Mesodermal cell (in vitro differentiated cells): ENCODE data around the gene PAOX.

Experiments used
- H3K27ac ChIP-seq: 2 replicates; pipeline ENCODE4 v1.7.0; 2013; ENCODE audit warnings: mild to moderate bottlenecking, low read depth, low read length, moderate library complexity; ENCODE audit not compliant: severe bottlenecking
- H3K36me3 ChIP-seq: 2 replicates; pipeline ENCODE4 v1.7.1; 2013; ENCODE audit warnings: mild to moderate bottlenecking, low read length, moderate library complexity; ENCODE audit not compliant: control insufficient read depth, insufficient read depth
- H3K4me1 ChIP-seq: one replicate; pipeline ENCODE4 v1.7.1; 2013; ENCODE audit warnings: mild to moderate bottlenecking, low read length; ENCODE audit not compliant: insufficient read depth, control insufficient read depth, poor library complexity, severe bottlenecking
- H3K4me3 ChIP-seq: 2 replicates; pipeline ENCODE4 v1.7.0; 2013; ENCODE audit warnings: low read length, control low read depth, mild to moderate bottlenecking; ENCODE audit not compliant: insufficient read depth, poor library complexity, severe bottlenecking; ENCODE audit errors: extremely low read depth
- H3K9me3 ChIP-seq: 2 replicates; pipeline ENCODE4 v1.7.1; 2013; ENCODE audit warnings: mild to moderate bottlenecking, low read length, moderate library complexity; ENCODE audit not compliant: control insufficient read depth
- WGBS, 2 experiments: methylation state at CpG; one replicate each; pipeline ENCODE4 v1.1.5; 2013; ENCODE audit warnings: missing lambda C conversion rate in 2 of 2; ENCODE audit not compliant: insufficient coverage in 2 of 2; 5-methylcytosine and 5-hydroxymethylcytosine counted together

PAOX gene

GRCh38 chr10:133388973-133389818 lies 10.1 kb downstream of the PAOX start:
- Histone ChIP-seq H3K9me3 (no peaks in the 10 kb centered on the region), H3K27ac (no peak overlapping the region), H3K4me1 (no peaks in the 10 kb centered on the region), H3K4me3 (no peak overlapping the region), H3K36me3 (peaks cover 12% of the 10 kb centered on the region)
- 95% methylated on average over 32 to 37 of the region's 39 CpGs for WGBS, 2 experiments

DNA sequence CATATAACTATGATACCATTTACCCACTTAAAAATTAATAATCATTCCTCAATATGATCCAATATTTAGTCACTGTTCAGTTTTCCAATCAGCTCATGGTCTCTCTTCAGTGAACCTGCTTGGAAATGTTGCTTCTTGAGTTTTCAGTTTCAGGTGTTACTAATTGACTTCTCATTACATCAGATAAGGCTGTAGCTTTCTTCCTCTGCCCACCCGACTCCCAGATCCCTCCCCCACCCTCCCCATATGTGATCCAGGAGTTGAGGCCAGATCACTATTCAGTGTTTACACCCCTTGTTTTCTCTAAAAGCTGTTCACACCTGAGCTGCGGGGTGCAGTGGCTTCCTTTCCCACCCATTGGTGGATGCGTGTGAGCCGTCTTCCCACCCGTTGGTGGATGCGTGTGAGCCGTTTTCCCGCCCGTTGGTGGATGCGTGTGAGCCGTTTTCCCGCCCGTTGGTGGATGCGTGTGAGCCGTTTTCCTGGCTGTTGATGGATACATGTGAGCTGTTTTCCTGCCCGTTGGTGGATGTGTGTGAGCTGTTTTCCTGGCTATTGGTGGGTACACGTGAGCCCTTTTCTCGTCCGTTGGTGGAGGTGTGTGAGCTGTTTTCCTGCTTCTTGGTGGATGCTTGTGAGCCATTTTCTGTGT lies 11.7 kb downstream of the PAOX start:
- Histone ChIP-seq H3K9me3 (no peaks in the 10 kb centered on the region), H3K4me3 (no peak overlapping the region), H3K27ac (no peak overlapping the region), H3K36me3 (peaks cover 10% of the 10 kb centered on the region), H3K4me1 (peaks cover 11% of the 10 kb centered on the region)
- 86 to 95% methylated on average over 15 to 17 of the region's 19 CpGs for WGBS, 2 experiments

DNA sequence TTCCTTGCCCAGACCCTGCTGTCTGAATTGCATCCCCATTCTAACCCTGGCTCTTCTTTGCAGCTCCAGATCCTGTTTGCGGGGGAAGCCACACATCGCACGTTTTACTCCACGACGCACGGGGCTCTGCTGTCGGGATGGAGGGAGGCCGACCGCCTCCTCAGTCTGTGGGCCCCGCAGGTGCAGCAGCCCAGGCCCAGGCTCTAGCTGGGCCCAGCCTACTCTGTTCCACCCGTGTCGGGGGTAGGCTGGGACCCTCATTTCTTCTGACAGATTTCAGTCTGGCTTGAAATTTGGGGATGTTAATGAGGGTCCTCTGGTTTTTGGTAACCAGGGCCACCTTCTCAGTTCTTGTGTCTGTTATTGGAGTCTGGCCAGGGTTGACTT lies 12.2 kb downstream of the PAOX start:
- Histone ChIP-seq H3K9me3 (no peaks in the 10 kb centered on the region), H3K4me3 (no peak overlapping the region), H3K36me3 (peaks cover 15% of the 10 kb centered on the region), H3K27ac (no peak overlapping the region), H3K4me1 (peaks cover 12% of the 10 kb centered on the region)
- 95 to 96% methylated on average over 11 to 12 of the region's 12 CpGs for WGBS, 2 experiments

GRCh38 chr10:133391761-133392518 lies 12.9 kb downstream of the PAOX start:
- 78 to 91% methylated on average over 5 to 9 of the region's 12 CpGs for WGBS, 2 experiments
- Histone ChIP-seq H3K4me1 (peaks cover 12% of the 10 kb centered on the region), H3K9me3 (no peaks in the 10 kb centered on the region), H3K27ac (no peak overlapping the region), H3K36me3 (peaks cover 21% of the 10 kb centered on the region), H3K4me3 (no peak overlapping the region)

DNA sequence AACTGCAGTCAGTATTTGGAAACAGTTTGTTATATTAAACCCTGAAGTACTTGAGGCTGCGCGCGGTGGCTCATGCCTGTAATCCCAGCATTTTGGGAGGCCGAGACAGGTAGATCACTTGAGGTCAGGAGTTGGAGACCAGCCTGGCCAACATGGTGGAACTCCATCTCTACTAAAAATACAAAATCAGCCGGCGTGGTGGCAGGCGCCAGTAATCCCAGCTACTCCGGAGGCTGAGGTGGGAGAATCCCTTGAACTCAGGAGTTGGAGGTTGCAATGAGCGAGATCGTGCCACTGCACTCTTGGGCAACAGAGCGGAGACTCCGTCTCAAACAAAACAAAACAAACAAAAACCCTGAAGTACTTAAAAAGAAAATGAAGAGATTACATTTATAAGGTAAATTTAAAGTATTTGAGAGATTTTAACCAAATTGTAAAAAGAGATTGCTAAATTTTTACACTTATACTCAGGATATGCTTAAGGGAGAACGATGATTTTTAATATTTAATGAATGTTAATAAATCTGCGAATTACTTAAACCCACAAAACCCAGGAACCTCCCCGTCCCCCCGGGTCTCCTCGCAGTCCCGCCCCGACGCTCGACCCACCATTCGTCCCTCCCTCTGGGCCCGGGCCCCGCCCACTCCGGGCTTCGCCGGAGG lies 14.5 kb downstream of the PAOX start:
- Histone ChIP-seq H3K4me3 (peak overlapping the region; percentile 68), H3K9me3 (no peaks in the 10 kb centered on the region), H3K36me3 (peaks cover 35% of the 10 kb centered on the region), H3K27ac (peak overlapping the region; percentile 84), H3K4me1 (peaks cover 12% of the 10 kb centered on the region)
- WGBS, 2 experiments: 30 to 60% methylated on average over 8 to 13 of the region's 27 CpGs

GRCh38 chr10:133394064-133394663 lies 15.1 kb downstream of the PAOX start, which contains the start of gene MTG1:
MTG1 (plus strand) TSS chr10:133394157; CDS start chr10:133394221, 64 bp downstream.
- H3K27ac ChIP-seq: peak within 1 kb of the TSS; percentile 84
- H3K9me3 ChIP-seq: no peaks in the 10 kb centered on the region
- peaks cover 40% of the 10 kb centered on the region for H3K36me3 ChIP-seq
- WGBS, 2 experiments: 0 to 1% methylated on average over 52 to 59 of the region's 69 CpGs
- H3K4me3 ChIP-seq: peak within 1 kb of the TSS; percentile 68
- H3K4me1 ChIP-seq: peaks cover 12% of the 10 kb centered on the region

- H3K4me3 ChIP-seq: peak overlapping the region; percentile 68
Measured at GRCh38 chr10:133394801-133395221, 15.7 kb downstream of the PAOX start.

DNA sequence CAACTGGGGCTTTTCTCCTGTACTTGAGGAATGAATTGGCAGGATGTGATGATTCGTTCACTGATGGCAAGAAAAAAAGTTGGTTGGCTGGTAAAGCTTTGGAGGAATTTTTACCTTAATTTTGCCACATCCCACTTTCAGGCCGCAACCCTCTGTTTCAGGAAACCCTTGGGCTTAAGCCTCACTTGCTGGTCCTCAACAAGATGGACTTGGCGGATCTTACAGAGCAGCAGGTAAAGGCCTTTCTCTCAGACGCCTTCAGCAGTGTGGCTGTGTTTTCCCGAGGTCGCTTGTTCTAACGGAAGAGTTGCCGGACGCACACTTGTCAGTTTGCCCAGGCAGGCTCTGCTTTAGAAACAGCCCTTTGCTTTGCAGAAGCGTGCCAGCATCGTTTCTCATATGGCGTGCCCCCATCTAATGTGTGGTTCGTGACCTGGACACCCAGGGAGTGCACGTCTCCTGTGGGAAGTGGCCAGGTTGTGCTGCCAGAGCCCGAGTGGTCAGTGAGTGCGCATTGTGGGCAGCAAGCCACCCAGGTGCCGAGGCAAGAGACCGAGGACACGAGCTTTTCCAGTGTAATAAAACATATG lies 17.1 kb downstream of the PAOX start:
- WGBS, 2 experiments: 96% methylated on average over 13 to 16 of the region's 19 CpGs
- Histone ChIP-seq H3K27ac (no peak overlapping the region), H3K9me3 (no peaks in the 10 kb centered on the region), H3K36me3 (peaks cover 53% of the 10 kb centered on the region), H3K4me1 (peaks cover 12% of the 10 kb centered on the region), H3K4me3 (no peak overlapping the region)

More at GRCh38 chr10:133394801-133395221, 15.7 kb downstream of the PAOX start:
- Histone ChIP-seq H3K27ac (peak overlapping the region; percentile 84), H3K4me1 (peaks cover 12% of the 10 kb centered on the region), H3K9me3 (no peaks in the 10 kb centered on the region), H3K36me3 (peaks cover 42% of the 10 kb centered on the region)
- WGBS, 2 experiments: 37 to 57% methylated on average over 13 to 21 of the region's 21 CpGs

DNA sequence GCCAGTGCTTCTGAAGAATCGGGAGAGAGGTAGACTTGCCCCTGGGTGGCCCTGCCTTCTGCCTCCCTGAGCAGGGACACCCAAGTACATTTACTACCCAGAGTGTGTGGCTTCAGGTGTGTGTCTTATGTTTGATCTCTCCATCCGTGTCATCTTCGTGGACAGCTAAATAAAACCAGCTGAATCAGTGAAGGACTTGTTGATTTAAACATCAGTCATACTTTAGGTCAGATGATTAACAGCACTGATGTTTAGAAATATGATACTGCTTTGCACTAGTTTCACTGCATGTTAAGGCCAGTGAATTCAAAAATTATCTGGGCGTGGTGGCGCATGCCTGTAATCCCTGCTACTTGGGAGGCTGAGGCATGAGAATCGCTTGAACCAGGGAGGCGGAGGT lies 18.9 kb downstream of the PAOX start:
- Histone ChIP-seq H3K4me3 (no peak overlapping the region), H3K27ac (no peak overlapping the region), H3K4me1 (peaks cover 21% of the 10 kb centered on the region), H3K36me3 (peaks cover 71% of the 10 kb centered on the region), H3K9me3 (no peaks in the 10 kb centered on the region)
- 97 to 98% methylated on average over 6 to 7 of the region's 7 CpGs for WGBS, 2 experiments
